Sigmoid colon (tissue), 7 donors: ENCODE results near the gene CCDC78. TPM values are rescaled to one million over a fixed set of nuclear protein-coding genes. Genes with fewer than 3 reads are reported as not detected.
A peak's percentile ranks its signal among the peaks of the same experiment; 100 is the strongest.

Source experiments
- DNase-seq: peaks from one replicate; pipeline ENCODE4 v3.0.0-alpha.2; 2019
- H3K27ac ChIP-seq, 4 donors: fragments of 200-600 bp; sonication (generic); one replicate each; pipeline ENCODE4 v1.5.1; 2016 to 2019; ENCODE audit warnings: mild to moderate bottlenecking in 1 of 4
- H3K27me3 ChIP-seq, 3 donors: fragments of 200-600 bp; sonication (generic); one replicate each; pipeline ENCODE4 v1.5.1; 2019; ENCODE audit warnings: mild to moderate bottlenecking in 1 of 3
- H3K36me3 ChIP-seq, 4 donors: fragments of 200-600 bp; sonication (generic); one replicate each; pipeline ENCODE4 v1.5.1; 2016 to 2019
- H3K4me1 ChIP-seq, 4 donors: fragments of 200-600 bp; sonication (generic); one replicate each; pipeline ENCODE4 v1.5.1; 2017 to 2019
- H3K4me3 ChIP-seq, 4 donors: fragments of 200-600 bp; sonication (generic); one replicate each; pipeline ENCODE4 v1.5.1; 2017 to 2019; ENCODE audit warnings: mild to moderate bottlenecking in 2 of 4, moderate library complexity in 1 of 4
- H3K9me3 ChIP-seq, 4 donors: fragments of 200-600 bp in 3 of 4; sonication (generic) in 3 of 4; one replicate each; pipeline versions ENCODE4 v1.5.1 to v1.6.1; 2013 to 2019
- CTCF ChIP-seq, 4 experiments: fragments of 450-650 bp in 3 of 4; fragments of 200-600 bp in 1 of 4; IDR thresholded peaks; one replicate each; pipeline ENCODE4 v1.5.1; 2016 to 2019; ENCODE audit warnings: antibody characterized with exemption in 4 of 4, mild to moderate bottlenecking in 3 of 4, moderate library complexity in 2 of 4
- EP300 ChIP-seq, 4 donors: sonication (generic); formaldehyde crosslinking; IDR thresholded peaks; one replicate each; pipeline ENCODE4 v1.6.1; 2017; ENCODE audit warnings: antibody characterized with exemption in 4 of 4
- POLR2A ChIP-seq, 2 donors: fragments of 450-650 bp; IDR thresholded peaks; one replicate each; pipeline ENCODE4 v1.6.1; 2016; ENCODE audit warnings: antibody characterized with exemption in 2 of 2, mild to moderate bottlenecking in 2 of 2, moderate library complexity in 2 of 2
- POLR2AphosphoS5 ChIP-seq, 4 donors: sonication (generic); formaldehyde crosslinking; IDR thresholded peaks; one replicate each; pipeline ENCODE4 v1.6.1; 2017; ENCODE audit warnings: antibody characterized with exemption in 4 of 4
- WGBS, 2 donors: extraction: QIAGEN DNeasy Blood & Tissue Kit; methylation state at CpG; one replicate each; pipeline ENCODE4 v1.1.7; 2013; 5-methylcytosine and 5-hydroxymethylcytosine counted together
- intact Hi-C: fragments of 100-400 bp; cut with DNase I; formaldehyde crosslinking; loops from one replicate; pipeline ENCODE4 v1.15.1; 2023
- polyA plus RNA-seq, 3 donors: library from polyadenylated mRNA; stranded (reverse); fragments of 200-250 nt; gene quantifications; one replicate each; pipeline ENCODE4 v1.2.3, GENCODE V29; 2013
- total RNA-seq, 4 donors: library from RNA; depleted of rRNA; stranded (reverse); fragments of >200 nt; gene quantifications; one replicate each; pipeline ENCODE4 v1.1.0, GENCODE V29; 2016
- donor health status: healthy with polysubstance abuse.
- donor health status: Bipolar disorder and iron deficiency.
- donor health status: healthy.

The CCDC78 gene
- total and polyA plus RNA-seq, 7 donors = 0.49 to 3.4 TPM; not detected in 5

- Histone ChIP-seq H3K36me3 (peaks cover 17 to 27% (median 19%) of the 10 kb centered on the region in 4 donors), H3K4me1 (peaks cover 0 to 40% (median 30%) of the 10 kb centered on the region in 4 donors), H3K9me3 (no peaks in the 10 kb centered on the region), H3K4me3 (no peak overlapping the region), H3K27ac (no peak overlapping the region), H3K27me3 (no peaks in the 10 kb centered on the region)
- no peak for DNase-seq
- WGBS, 2 donors = 29 to 87% methylated on average over 21 of the region's 21 CpGs
- TF ChIP-seq POLR2AphosphoS5 (IDR thresholded peaks at IDR 0.05) (no peak), CTCF (IDR thresholded peaks at IDR 0.05) (no peak), POLR2A (IDR thresholded peaks at IDR 0.05) (no peak), EP300 (IDR thresholded peaks at IDR 0.05) (no peak)
- intact Hi-C loops = no loop called here
Observed at GRCh38 chr16:676565-676902, 49.7 kb downstream of the CCDC78 start.

- peak overlapping the region in 3 of 4 donors; percentile 28 to 41 (median 32) for H3K27ac ChIP-seq
- no peak for DNase-seq
- no peaks in the 10 kb centered on the region for H3K9me3 ChIP-seq
- H3K4me1 ChIP-seq = peaks cover 0 to 35% (median 25%) of the 10 kb centered on the region in 4 donors
- peak overlapping the region; percentile 10 to 48 (median 36) for H3K4me3 ChIP-seq
- peaks cover 21 to 32% (median 24%) of the 10 kb centered on the region in 4 donors for H3K36me3 ChIP-seq
- WGBS, 2 donors = 22 to 48% methylated on average over 25 of the region's 25 CpGs
- H3K27me3 ChIP-seq = no peaks in the 10 kb centered on the region
- intact Hi-C loops = no loop called here
- TF ChIP-seq EP300 (IDR thresholded peaks at IDR 0.05) (no peak), CTCF (IDR thresholded peaks at IDR 0.05) (no peak), POLR2AphosphoS5 (IDR thresholded peaks at IDR 0.05) (peak in 1 of 4 donors; percentile 4)
Observed at GRCh38 chr16:675884-676564, 50.2 kb downstream of the CCDC78 start.

- DNase-seq = no peak
- H3K4me1 ChIP-seq = peaks cover 0 to 29% (median 21%) of the 10 kb centered on the region in 4 donors
- H3K4me3 ChIP-seq = peak within 1 kb of the TSS; percentile 10 to 48 (median 36)
- TF ChIP-seq POLR2AphosphoS5 (IDR thresholded peaks at IDR 0.05) (peak in 1 of 4 donors; percentile 7), POLR2A (IDR thresholded peaks at IDR 0.05) (no peak), CTCF (IDR thresholded peaks at IDR 0.05) (no peak)
- H3K9me3 ChIP-seq = no peaks in the 10 kb centered on the region
- no peaks in the 10 kb centered on the region for H3K27me3 ChIP-seq
- intact Hi-C loops = no loop called here
- H3K27ac ChIP-seq = peak within 1 kb of the TSS in 3 of 4 donors; percentile 38 to 41 (median 41)
- peaks cover 29 to 40% (median 32%) of the 10 kb centered on the region in 4 donors for H3K36me3 ChIP-seq
- 2 to 5% methylated on average over 73 of the region's 73 CpGs for WGBS, 2 donors
Observed at GRCh38 chr16:674968-675883, 51.0 kb downstream of the CCDC78 start, which contains the start of gene RHBDL1. Gene RHBDL1, plus strand, starts transcription at chr16:675671. Its CDS starts 120 bp downstream, at chr16:675791.

GRCh38 chr16:674214-674881 lies 51.9 kb downstream of the CCDC78 start:
- no peak for TF ChIP-seq POLR2AphosphoS5 (IDR thresholded peaks at IDR 0.05)
- no peak for TF ChIP-seq EP300 (IDR thresholded peaks at IDR 0.05)
- TF ChIP-seq POLR2A (IDR thresholded peaks at IDR 0.05) = no peak
- no peak for TF ChIP-seq CTCF (IDR thresholded peaks at IDR 0.05)
- H3K4me3 ChIP-seq = no peak overlapping the region
- 73 to 85% methylated on average over 22 of the region's 22 CpGs for WGBS, 2 donors
- H3K9me3 ChIP-seq = no peaks in the 10 kb centered on the region
- no peak for DNase-seq
- peak overlapping the region in 1 of 4 donors; percentile 38 for H3K27ac ChIP-seq
- intact Hi-C loops = no loop called here
- H3K27me3 ChIP-seq = no peaks in the 10 kb centered on the region
- peaks cover 0 to 32% (median 21%) of the 10 kb centered on the region in 4 donors for H3K4me1 ChIP-seq
- peaks cover 33 to 48% (median 39%) of the 10 kb centered on the region in 4 donors for H3K36me3 ChIP-seq
